Measurements from ENCODE around the gene SPOP.
"Not testable (repeated sequence)": the region's sequence is repeated elsewhere in the genome, so short reads cannot be mapped to it uniquely, and the experiment has no call there.

The SPOP gene

DNA sequence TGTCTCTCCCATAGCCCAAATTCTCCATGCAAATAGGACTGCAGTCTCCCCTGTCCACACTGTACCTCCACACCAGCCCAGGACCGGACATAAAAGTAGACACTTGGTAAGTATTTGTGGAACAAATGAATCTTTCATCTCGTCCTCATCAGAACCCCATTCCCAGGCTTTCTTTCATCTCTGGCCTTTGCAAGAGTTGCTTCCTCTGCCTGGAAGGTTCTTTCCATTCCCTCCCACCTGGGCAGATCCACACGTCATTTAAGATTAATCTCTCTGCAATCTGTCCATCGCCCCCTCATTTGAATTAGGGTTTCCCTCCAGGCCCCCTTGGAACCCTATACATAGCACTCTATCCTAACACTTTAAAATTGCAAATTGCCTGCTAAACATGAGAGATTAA, 106.1 kb downstream of the SPOP start:
- Histone ChIP-seq H3K4me3 (ENCODE audit: low read depth, low read length) (no peak overlapping the region), H3K4me1 (ENCODE audit: control insufficient read depth, insufficient read depth, low read length) (no peaks in the 10 kb centered on the region), H3K27me3 (ENCODE audit: control insufficient read depth, insufficient read depth, low read length) (peaks cover 21% of the 10 kb centered on the region), H3K9me3 (ENCODE audit: control insufficient read depth, insufficient read depth, low read length) (no peaks in the 10 kb centered on the region), H3K36me3 (ENCODE audit: control insufficient read depth, insufficient read depth, low read length) (no peaks in the 10 kb centered on the region), H3K9ac (ENCODE audit: low read depth, low read length) (no peak overlapping the region)

DNA sequence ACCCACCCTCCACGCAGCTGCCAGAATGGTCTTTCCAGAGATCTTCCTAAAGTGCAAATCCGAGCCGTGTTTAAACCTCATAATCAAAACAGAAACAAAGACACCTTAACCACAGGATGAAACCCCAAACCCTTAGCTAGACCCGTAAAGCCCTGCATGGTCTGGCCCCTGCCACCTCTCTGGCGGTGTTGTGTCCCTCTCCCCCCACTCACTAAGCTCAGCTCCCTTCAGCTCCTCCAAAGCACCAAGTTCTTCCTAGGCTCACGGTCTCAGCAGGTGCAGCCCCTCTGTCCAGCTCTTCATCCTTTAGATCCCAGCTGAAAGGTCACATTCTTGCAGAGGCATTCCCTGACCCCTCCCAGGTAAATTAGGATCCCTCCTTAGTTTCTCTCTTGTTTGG, 106.6 kb downstream of the SPOP start:
- Histone ChIP-seq H3K27me3 (ENCODE audit: control insufficient read depth, insufficient read depth, low read length) (peaks cover 21% of the 10 kb centered on the region), H3K4me3 (ENCODE audit: low read depth, low read length) (no peak overlapping the region), H3K9me3 (ENCODE audit: control insufficient read depth, insufficient read depth, low read length) (no peaks in the 10 kb centered on the region), H3K36me3 (ENCODE audit: control insufficient read depth, insufficient read depth, low read length) (no peaks in the 10 kb centered on the region), H3K9ac (ENCODE audit: low read depth, low read length) (no peak overlapping the region), H3K4me1 (ENCODE audit: control insufficient read depth, insufficient read depth, low read length) (no peaks in the 10 kb centered on the region)

DNA sequence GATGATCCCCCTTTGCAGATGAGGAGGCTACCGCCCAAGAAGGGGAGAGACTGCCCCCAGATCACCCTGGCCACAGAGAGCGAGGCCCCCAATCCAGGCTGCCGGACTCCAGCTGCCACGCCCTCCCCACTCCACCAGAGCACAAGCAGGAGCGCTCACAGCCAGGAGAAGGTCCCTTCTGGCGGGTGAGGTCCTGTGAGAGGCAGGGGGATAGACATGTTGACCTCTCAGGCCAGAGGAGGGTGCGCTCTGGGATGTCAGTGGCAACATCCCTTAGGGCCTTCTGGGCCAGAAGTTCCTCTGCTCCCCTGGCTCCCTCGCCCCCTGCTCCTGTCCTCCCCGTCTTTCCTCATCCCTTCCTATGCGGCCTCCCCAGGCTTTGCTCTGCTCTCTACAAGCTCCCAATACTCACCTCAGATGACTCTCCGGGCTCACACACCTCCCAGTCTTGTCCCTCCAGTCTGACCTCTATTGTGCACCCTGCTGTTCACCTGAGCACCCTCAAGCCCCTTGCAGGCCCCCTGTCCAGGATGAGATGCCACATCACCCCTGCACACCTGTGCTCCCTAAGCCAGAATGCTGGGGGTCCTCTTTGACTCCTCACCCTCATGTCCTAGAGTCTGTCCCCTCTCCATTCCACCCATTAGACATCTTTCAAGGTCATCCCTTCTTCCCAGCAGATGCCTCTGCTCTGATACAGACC, 107.2 kb downstream of the SPOP start:
- H3K4me1 ChIP-seq (ENCODE audit: control insufficient read depth, insufficient read depth, low read length) = peaks cover 2% of the 10 kb centered on the region
- peak overlapping the region; percentile 36 for H3K4me3 ChIP-seq (ENCODE audit: low read depth, low read length)
- no peaks in the 10 kb centered on the region for H3K36me3 ChIP-seq (ENCODE audit: control insufficient read depth, insufficient read depth, low read length)
- peaks cover 21% of the 10 kb centered on the region for H3K27me3 ChIP-seq (ENCODE audit: control insufficient read depth, insufficient read depth, low read length)
- no peak overlapping the region for H3K9ac ChIP-seq (ENCODE audit: low read depth, low read length)
- no peaks in the 10 kb centered on the region for H3K9me3 ChIP-seq (ENCODE audit: control insufficient read depth, insufficient read depth, low read length)

DNA sequence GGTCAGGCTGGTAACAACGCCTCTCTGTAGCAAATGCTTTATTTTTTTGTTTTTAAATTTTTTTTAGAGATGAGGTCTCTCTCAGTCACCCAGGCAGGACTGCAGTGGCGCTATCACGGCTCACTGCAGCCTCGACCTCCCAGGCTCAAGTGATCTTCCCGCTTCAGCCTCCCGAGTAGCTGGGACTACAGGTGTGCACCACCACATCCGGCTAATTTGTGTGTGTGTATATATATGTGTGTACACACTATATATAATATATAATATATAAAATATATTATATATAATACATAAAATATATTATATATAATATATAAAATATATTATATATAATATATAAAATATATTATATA, 109.2 kb downstream of the SPOP start:
- not testable (repeated sequence) for H3K9ac ChIP-seq (ENCODE audit: low read depth, low read length); H3K36me3 ChIP-seq (ENCODE audit: control insufficient read depth, insufficient read depth, low read length); H3K9me3 ChIP-seq (ENCODE audit: control insufficient read depth, insufficient read depth, low read length); H3K4me1 ChIP-seq (ENCODE audit: control insufficient read depth, insufficient read depth, low read length); H3K4me3 ChIP-seq (ENCODE audit: low read depth, low read length)
- H3K27me3 ChIP-seq (ENCODE audit: control insufficient read depth, insufficient read depth, low read length) = peaks cover 21% of the 10 kb centered on the region

DNA sequence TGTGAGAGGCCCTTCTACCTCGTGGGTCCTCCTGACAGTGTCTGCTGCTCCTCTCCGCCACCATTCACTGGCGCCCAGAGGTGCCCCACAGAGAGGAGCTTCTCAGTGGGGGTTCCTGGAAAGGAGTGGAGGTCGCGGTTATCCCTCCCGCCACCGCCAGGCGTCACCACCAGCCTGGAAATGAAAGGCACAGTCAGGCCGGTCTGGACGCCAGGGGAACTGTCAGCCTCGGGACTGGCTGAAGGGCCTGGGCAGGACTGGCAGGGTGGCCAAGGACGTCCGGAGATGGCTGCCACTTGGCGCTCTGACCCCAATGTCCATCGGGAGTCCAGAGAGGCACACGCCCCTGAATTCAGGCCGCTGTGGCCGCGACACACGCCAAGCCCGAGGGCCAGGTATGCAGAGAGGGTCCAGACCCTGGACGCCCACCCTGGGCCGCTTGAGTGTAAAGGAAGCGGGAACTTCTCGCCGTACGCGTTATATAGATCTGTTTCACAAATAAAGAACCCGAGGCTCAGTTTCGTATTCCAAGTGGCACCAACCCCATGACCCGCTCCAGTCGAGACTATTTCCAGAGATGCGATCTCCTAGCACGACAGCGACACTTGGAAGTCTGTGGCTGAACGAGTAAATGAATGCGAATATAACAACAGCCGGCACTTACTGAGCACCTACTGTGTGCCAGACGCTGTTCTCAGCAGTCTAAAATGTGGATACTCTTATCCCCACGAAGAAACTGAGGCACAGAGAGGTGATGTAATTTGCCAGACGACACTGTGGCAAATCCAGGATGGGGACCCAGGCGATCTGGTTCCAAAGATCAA, 109.8 kb downstream of the SPOP start:
- H3K4me3 ChIP-seq (ENCODE audit: low read depth, low read length) = peak overlapping the region; percentile 56
- H3K4me1 ChIP-seq (ENCODE audit: control insufficient read depth, insufficient read depth, low read length) = peaks cover 2% of the 10 kb centered on the region
- no peaks in the 10 kb centered on the region for H3K36me3 ChIP-seq (ENCODE audit: control insufficient read depth, insufficient read depth, low read length)
- H3K27me3 ChIP-seq (ENCODE audit: control insufficient read depth, insufficient read depth, low read length) = peaks cover 21% of the 10 kb centered on the region
- no peak overlapping the region for H3K9ac ChIP-seq (ENCODE audit: low read depth, low read length)
- no peaks in the 10 kb centered on the region for H3K9me3 ChIP-seq (ENCODE audit: control insufficient read depth, insufficient read depth, low read length)

DNA sequence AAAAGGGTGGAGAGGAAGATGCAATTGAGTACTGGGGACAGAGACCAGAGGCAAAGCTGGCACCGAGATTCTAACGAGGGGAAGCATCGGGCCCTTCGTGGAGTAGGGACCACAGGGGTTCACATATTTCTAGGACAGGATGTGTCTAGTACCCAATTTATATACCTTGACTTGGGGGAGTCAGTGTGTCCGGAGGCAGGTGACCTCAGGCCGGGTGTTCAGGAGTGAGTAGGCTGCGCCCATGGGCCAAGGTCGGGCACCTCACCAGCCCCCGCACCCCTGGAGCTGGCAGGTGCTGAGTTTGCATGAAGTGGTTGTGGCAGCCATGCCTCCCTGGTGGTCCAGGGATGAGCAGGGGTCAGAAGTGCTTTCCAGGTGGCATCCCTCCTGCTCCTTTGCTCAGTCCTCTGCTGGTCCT, 110.8 kb downstream of the SPOP start:
- peaks cover 19% of the 10 kb centered on the region for H3K27me3 ChIP-seq (ENCODE audit: control insufficient read depth, insufficient read depth, low read length)
- no peaks in the 10 kb centered on the region for H3K36me3 ChIP-seq (ENCODE audit: control insufficient read depth, insufficient read depth, low read length)
- no peak overlapping the region for H3K4me3 ChIP-seq (ENCODE audit: low read depth, low read length)
- peaks cover 2% of the 10 kb centered on the region for H3K4me1 ChIP-seq (ENCODE audit: control insufficient read depth, insufficient read depth, low read length)
- no peak overlapping the region for H3K9ac ChIP-seq (ENCODE audit: low read depth, low read length)
- no peaks in the 10 kb centered on the region for H3K9me3 ChIP-seq (ENCODE audit: control insufficient read depth, insufficient read depth, low read length)

DNA sequence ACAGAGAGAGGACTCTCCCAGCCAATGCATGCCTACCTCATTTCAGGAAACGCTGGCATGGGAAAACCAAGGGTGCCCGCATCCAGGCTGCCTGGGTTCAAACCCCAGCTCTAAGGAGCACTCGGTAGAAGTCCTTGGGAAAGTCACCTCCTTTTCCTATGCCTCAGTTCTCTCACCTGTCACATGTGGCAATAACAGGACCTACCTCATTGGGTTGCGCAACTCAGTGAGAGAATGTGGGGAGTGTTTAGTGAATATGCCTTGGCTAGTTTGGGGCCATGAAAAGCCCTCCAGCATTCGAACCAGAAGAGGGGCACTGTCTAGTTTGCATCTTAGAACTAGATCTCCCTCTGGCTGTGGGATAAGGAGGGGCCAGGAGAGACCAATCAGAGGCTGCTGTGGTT, 111.2 kb downstream of the SPOP start:
- H3K36me3 ChIP-seq (ENCODE audit: control insufficient read depth, insufficient read depth, low read length) = no peaks in the 10 kb centered on the region
- no peak overlapping the region for H3K4me3 ChIP-seq (ENCODE audit: low read depth, low read length)
- H3K9me3 ChIP-seq (ENCODE audit: control insufficient read depth, insufficient read depth, low read length) = no peaks in the 10 kb centered on the region
- H3K27me3 ChIP-seq (ENCODE audit: control insufficient read depth, insufficient read depth, low read length) = peaks cover 15% of the 10 kb centered on the region
- H3K9ac ChIP-seq (ENCODE audit: low read depth, low read length) = no peak overlapping the region
- peaks cover 2% of the 10 kb centered on the region for H3K4me1 ChIP-seq (ENCODE audit: control insufficient read depth, insufficient read depth, low read length)

DNA sequence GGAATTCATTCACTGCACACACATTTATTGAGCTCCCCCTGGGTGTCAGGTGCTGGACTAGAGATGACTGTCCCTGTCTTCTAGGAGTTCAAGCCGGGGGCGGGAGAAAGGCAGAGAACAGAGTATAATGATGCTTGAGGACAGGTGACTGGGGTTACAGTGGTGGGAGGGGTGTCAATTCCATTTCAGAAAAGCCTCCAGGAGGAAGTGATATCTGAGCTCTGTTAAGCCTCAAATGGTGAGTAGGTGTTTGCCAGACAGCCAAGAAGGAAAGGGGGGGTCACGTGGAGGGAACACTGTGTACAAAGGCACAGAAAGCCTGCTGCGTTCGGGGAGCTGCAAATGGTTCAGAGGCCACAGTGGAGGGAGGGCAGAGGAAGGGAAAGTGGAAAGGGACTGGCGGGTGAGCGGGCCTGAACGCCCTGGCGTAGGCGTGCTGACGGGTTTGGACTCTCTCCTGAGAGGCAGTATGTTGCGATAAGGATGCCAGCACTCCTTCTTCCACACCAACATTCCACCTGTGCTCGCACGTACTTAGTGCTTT, 111.9 kb downstream of the SPOP start:
- Histone ChIP-seq H3K36me3 (ENCODE audit: control insufficient read depth, insufficient read depth, low read length) (no peaks in the 10 kb centered on the region), H3K9ac (ENCODE audit: low read depth, low read length) (no peak overlapping the region), H3K4me1 (ENCODE audit: control insufficient read depth, insufficient read depth, low read length) (peaks cover 2% of the 10 kb centered on the region), H3K9me3 (ENCODE audit: control insufficient read depth, insufficient read depth, low read length) (no peaks in the 10 kb centered on the region), H3K27me3 (ENCODE audit: control insufficient read depth, insufficient read depth, low read length) (peaks cover 8% of the 10 kb centered on the region), H3K4me3 (ENCODE audit: low read depth, low read length) (no peak overlapping the region)

DNA sequence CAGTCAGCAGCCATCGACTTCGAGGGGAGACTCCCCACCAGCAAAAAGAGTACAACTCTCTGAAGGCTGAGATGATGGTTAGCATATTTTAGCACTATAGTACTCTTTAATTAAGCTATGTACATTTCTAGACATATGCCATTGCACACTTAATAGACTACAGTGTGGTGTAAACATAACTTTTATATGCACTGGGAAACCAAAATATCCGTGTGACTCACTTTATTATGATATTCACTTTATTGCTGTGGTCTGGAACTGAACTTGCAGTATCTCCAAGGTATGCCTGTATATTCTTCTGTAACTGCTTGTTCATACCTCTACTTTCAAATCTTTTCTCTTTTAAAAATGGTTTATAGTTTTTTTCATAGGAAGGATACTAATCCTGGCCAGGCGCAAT, 113.3 kb downstream of the SPOP start:
- no peaks in the 10 kb centered on the region for H3K9me3 ChIP-seq (ENCODE audit: control insufficient read depth, insufficient read depth, low read length)
- peaks cover 2% of the 10 kb centered on the region for H3K4me1 ChIP-seq (ENCODE audit: control insufficient read depth, insufficient read depth, low read length)
- H3K9ac ChIP-seq (ENCODE audit: low read depth, low read length) = no peak overlapping the region
- H3K4me3 ChIP-seq (ENCODE audit: low read depth, low read length) = no peak overlapping the region
- H3K36me3 ChIP-seq (ENCODE audit: control insufficient read depth, insufficient read depth, low read length) = no peaks in the 10 kb centered on the region
- H3K27me3 ChIP-seq (ENCODE audit: control insufficient read depth, insufficient read depth, low read length) = no peaks in the 10 kb centered on the region

DNA sequence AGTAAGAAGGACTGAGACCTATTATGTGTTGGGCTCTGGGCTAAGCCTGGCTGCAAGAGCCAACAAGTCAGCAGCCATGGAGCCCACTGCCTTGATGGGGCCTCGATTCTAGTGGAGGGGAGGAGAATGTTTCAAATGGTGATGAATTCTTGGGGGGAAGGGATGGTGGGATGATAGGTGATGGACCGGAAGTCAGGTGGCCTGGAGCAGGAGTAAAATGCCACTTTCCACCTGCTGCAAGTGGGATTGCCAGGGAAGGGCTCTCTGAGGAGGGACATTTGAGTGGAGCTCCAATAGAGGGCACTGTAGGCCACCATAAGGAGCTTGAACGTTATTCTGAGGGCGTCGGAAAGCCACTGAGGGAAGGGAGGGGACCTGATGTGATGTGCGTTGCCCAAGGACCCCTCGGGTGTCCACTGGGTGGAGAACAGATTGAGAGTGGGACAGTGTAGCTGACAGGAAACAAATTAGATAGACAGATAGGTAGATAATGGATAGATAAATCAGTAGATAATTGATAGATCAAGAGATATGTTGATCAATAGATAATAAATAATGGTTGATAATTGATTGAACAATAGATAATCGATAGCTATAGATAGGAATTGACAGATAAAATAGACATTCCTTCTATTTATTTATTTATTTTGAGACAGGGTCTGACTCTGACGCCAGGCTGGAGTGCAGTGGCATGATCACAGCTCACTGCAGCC, 120.4 kb downstream of the SPOP start:
- Histone ChIP-seq H3K27me3 (ENCODE audit: control insufficient read depth, insufficient read depth, low read length) (peaks cover 6% of the 10 kb centered on the region), H3K36me3 (ENCODE audit: control insufficient read depth, insufficient read depth, low read length) (no peaks in the 10 kb centered on the region), H3K9ac (ENCODE audit: low read depth, low read length) (no peak overlapping the region), H3K4me3 (ENCODE audit: low read depth, low read length) (no peak overlapping the region), H3K9me3 (ENCODE audit: control insufficient read depth, insufficient read depth, low read length) (no peaks in the 10 kb centered on the region), H3K4me1 (ENCODE audit: control insufficient read depth, insufficient read depth, low read length) (peaks cover 3% of the 10 kb centered on the region)

DNA sequence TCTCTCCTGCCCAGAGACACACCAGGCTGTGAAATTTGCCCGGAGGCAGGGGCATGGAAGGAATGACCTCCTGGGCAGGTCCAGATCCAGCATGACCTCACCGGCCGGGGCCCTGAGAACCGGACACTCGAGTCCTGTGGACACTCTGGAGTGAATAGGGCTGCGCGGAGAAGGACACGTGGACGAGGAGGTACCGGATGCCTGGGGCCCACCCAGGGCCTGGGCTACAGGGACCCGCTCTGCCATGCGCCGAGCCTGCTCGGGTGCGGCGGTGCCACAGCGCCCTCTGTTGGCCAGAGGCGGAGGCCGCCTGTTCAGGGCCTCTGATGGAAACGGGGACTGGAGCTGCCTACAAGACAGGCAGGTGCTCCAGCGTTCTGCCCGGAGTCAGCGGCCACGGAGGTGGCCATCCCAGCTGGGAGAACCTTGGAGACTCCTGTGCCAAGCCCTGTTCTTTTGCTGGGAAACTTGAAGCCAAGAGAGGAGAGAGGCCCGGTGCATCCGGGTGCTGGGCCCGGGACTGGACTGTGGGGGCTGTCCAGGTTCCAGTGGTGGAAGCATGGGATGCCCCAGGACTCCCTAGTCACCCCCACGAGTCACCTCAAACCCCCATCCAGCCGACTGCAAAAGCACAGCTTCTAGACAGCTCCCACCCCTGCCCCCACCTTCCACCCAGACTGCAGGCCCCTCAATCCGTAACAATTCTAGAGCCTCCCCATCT, 121.5 kb downstream of the SPOP start:
- Histone ChIP-seq H3K36me3 (ENCODE audit: control insufficient read depth, insufficient read depth, low read length) (no peaks in the 10 kb centered on the region), H3K4me3 (ENCODE audit: low read depth, low read length) (no peak overlapping the region), H3K27me3 (ENCODE audit: control insufficient read depth, insufficient read depth, low read length) (peaks cover 6% of the 10 kb centered on the region), H3K9ac (ENCODE audit: low read depth, low read length) (peak overlapping the region; percentile 37), H3K4me1 (ENCODE audit: control insufficient read depth, insufficient read depth, low read length) (peaks cover 3% of the 10 kb centered on the region), H3K9me3 (ENCODE audit: control insufficient read depth, insufficient read depth, low read length) (no peaks in the 10 kb centered on the region)
